CD4-positive, alpha-beta T cell (primary cell): ENCODE data around the gene CELA3B. TPM values are rescaled to one million over a fixed set of nuclear protein-coding genes. Genes with fewer than 3 reads are reported as not detected.
A peak's percentile ranks its signal among the peaks of the same experiment; 100 is the strongest.
"Not testable (repeated sequence)": the region's sequence is repeated elsewhere in the genome, so short reads cannot be mapped to it uniquely, and the experiment has no call there.

Experiments used
- ATAC-seq: fragments of 200-7000 bp; cut with Tn5 transposase; one replicate; pipeline ENCODE4 v1.10.0; 2022; ENCODE audit warnings: mild to moderate bottlenecking; ENCODE audit not compliant: poor library complexity
- CTCF ChIA-PET: fragments of 350-600 bp; sonication (Branson Sonifier 250); formaldehyde crosslinking; loops from one replicate; lab custom pipeline; 2021; ENCODE audit warnings: antibody characterized with exemption, inconsistent platforms; lab: Charles Lee
- POLR2A ChIA-PET: fragments of 350-600 bp; sonication (Branson Sonifier 250); formaldehyde crosslinking; loops from one replicate; lab custom pipeline; 2021; ENCODE audit warnings: antibody characterized with exemption, inconsistent platforms; lab: Charles Lee
- DNase-seq, 14 experiments: peaks; one replicate each; pipeline ENCODE4 v3.0.0-alpha.2; 2013 to 2020; ENCODE audit warnings: mixed read lengths in 2 of 14
- H3K27ac ChIP-seq, 2 donors: one replicate each; pipeline versions ENCODE4 v1.5.1 to v1.7.0; 2013; ENCODE audit warnings: low read length in 2 of 2, low read depth in 1 of 2, mild to moderate bottlenecking in 1 of 2
- H3K27me3 ChIP-seq, 2 experiments: 1 replicate in 1 of 2; 2 replicates in 1 of 2; pipeline versions ENCODE4 v1.6.1 to v1.7.0; 2013; ENCODE audit warnings: low read length in 2 of 2, control low read depth in 1 of 2, mild to moderate bottlenecking in 1 of 2, moderate library complexity in 1 of 2; ENCODE audit not compliant: insufficient read depth in 2 of 2, control insufficient read depth in 1 of 2
- H3K36me3 ChIP-seq: one replicate; pipeline ENCODE4 v1.6.1; 2013; ENCODE audit warnings: low read length, control low read depth; ENCODE audit not compliant: insufficient read depth
- H3K4me1 ChIP-seq: one replicate; pipeline ENCODE4 v1.6.1; 2013; ENCODE audit warnings: low read length, control low read depth; ENCODE audit not compliant: insufficient read depth
- H3K4me3 ChIP-seq: one replicate; pipeline ENCODE4 v1.5.1; 2013; ENCODE audit warnings: mild to moderate bottlenecking, low read length, moderate library complexity
- H3K9me3 ChIP-seq, 2 experiments: 1 replicate in 1 of 2; 2 replicates in 1 of 2; pipeline versions ENCODE4 v1.6.1 to v1.7.0; 2013; ENCODE audit warnings: low read length in 2 of 2, mild to moderate bottlenecking in 2 of 2, control low read depth in 1 of 2, moderate library complexity in 1 of 2; ENCODE audit not compliant: control insufficient read depth in 1 of 2, insufficient read depth in 1 of 2
- H3K27ac Mint-ChIP-seq: one replicate; pipeline ENCODE4 v1.8.0; 2020; ENCODE audit warnings: mixed read lengths
- H3K27me3 Mint-ChIP-seq: one replicate; pipeline ENCODE4 v1.8.0; 2021; ENCODE audit warnings: mixed read lengths
- H3K36me3 Mint-ChIP-seq: one replicate; pipeline ENCODE4 v1.8.0; 2021; ENCODE audit warnings: low read depth, mixed read lengths
- H3K4me1 Mint-ChIP-seq: one replicate; pipeline ENCODE4 v1.8.0; 2021; ENCODE audit warnings: low read depth, mixed read lengths
- H3K4me3 Mint-ChIP-seq: one replicate; pipeline ENCODE4 v1.8.0; 2020; ENCODE audit warnings: mild to moderate bottlenecking, mixed read lengths
- H3K9me3 Mint-ChIP-seq: one replicate; pipeline ENCODE4 v1.8.0; 2020; ENCODE audit warnings: mixed read lengths
- intact Hi-C, 2 experiments: fragments of 100-400 bp; cut with DNase I in 1 of 2; cut with micrococcal nuclease in 1 of 2; formaldehyde crosslinking; loops; one replicate each; pipeline versions ENCODE4 v1.15.1 to v1.9.0; 2023 to 2025; cut with DNase I, micrococcal nuclease
- total RNA-seq, 174 experiments: library from RNA in 2 of 174; stranded (reverse) in 2 of 174; gene quantifications; one replicate each; pipeline ENCODE4 v1.2.3 and lab custom pipeline; 2021 to 2026
- TF ChIP-seq, protein P1 (sequence below): fragments of 200-600 bp; IDR thresholded peaks from one replicate; pipeline ENCODE4 v1.8.0; 2022; ENCODE audit warnings: antibody characterized with exemption, mild to moderate bottlenecking

The CELA3B gene
- total RNA-seq, 2 experiments from 2014 or later: not detected

DNA sequence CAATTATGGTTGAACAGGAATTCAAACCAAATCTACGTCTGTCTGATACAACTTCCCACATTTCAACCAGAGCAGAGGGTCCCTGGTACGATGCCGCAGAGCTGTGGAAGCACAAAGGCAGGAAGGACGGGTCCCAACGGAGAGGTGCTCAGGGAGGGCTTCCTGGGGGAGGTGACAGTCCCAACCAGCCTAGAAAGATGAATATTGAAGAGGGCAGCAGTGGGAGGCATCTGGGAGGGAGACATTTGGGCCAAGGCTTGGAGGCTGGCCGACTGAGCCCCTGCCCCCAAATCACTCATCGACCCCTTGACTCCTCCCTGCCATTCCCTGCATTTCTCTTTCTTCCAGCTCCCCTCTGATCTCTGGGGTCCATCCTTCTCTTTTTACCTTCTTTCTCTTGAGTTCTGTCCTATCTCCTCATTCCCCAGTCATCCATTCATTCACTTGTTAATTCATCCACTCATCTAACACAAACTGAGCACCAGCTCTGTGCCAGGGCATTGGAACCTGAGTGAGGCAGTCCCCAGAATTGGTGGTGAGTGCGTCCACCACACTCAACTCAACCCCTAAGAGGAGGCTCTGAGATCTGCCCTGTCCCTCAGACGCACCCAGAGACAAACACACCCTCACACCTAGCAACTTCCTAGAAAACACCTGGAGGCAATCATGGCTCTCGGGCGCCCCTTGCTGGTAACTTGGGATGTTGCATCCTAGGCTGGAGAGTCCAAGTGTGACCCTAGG, 13.2 kb upstream of the CELA3B start:
- H3K4me3 Mint-ChIP-seq: no peak overlapping the region
- H3K27me3 Mint-ChIP-seq: peaks cover 2% of the 10 kb centered on the region
- H3K27ac Mint-ChIP-seq: peak overlapping the region; percentile 25
- peak; percentile 70 to 90 (median 82) for DNase-seq
- Histone ChIP-seq H3K4me3 (no peak overlapping the region), H3K27ac (no peak overlapping the region), H3K36me3 (no peaks in the 10 kb centered on the region), H3K27me3 (no peaks in the 10 kb centered on the region), H3K4me1 (peaks cover 10% of the 10 kb centered on the region), H3K9me3 (no peaks in the 10 kb centered on the region)
- CTCF ChIA-PET: interaction anchor here (0.6 kb wide), 1 partner anchor 1312 kb away, joined by 3 read pairs; no protein-coding TSS in a partner anchor
- peak; percentile 98 for ATAC-seq
- H3K4me1 Mint-ChIP-seq: peaks cover 21% of the 10 kb centered on the region
- POLR2A ChIA-PET: interaction anchor here (1.3 kb wide), 1 partner anchor 76 kb away, joined by 3 read pairs; no protein-coding TSS in a partner anchor
- H3K9me3 Mint-ChIP-seq: no peaks in the 10 kb centered on the region
- TF ChIP-seq, protein P1, sequence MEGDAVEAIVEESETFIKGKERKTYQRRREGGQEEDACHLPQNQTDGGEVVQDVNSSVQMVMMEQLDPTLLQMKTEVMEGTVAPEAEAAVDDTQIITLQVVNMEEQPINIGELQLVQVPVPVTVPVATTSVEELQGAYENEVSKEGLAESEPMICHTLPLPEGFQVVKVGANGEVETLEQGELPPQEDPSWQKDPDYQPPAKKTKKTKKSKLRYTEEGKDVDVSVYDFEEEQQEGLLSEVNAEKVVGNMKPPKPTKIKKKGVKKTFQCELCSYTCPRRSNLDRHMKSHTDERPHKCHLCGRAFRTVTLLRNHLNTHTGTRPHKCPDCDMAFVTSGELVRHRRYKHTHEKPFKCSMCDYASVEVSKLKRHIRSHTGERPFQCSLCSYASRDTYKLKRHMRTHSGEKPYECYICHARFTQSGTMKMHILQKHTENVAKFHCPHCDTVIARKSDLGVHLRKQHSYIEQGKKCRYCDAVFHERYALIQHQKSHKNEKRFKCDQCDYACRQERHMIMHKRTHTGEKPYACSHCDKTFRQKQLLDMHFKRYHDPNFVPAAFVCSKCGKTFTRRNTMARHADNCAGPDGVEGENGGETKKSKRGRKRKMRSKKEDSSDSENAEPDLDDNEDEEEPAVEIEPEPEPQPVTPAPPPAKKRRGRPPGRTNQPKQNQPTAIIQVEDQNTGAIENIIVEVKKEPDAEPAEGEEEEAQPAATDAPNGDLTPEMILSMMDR: peak; percentile 96
- H3K36me3 Mint-ChIP-seq: no peaks in the 10 kb centered on the region
- intact Hi-C loops: loop anchor here (1.0 to 10.0 kb wide), 7 partner anchors 59 to 455 kb away; partner anchors contain the start of gene USP48 (in 1 of the 2)

DNA sequence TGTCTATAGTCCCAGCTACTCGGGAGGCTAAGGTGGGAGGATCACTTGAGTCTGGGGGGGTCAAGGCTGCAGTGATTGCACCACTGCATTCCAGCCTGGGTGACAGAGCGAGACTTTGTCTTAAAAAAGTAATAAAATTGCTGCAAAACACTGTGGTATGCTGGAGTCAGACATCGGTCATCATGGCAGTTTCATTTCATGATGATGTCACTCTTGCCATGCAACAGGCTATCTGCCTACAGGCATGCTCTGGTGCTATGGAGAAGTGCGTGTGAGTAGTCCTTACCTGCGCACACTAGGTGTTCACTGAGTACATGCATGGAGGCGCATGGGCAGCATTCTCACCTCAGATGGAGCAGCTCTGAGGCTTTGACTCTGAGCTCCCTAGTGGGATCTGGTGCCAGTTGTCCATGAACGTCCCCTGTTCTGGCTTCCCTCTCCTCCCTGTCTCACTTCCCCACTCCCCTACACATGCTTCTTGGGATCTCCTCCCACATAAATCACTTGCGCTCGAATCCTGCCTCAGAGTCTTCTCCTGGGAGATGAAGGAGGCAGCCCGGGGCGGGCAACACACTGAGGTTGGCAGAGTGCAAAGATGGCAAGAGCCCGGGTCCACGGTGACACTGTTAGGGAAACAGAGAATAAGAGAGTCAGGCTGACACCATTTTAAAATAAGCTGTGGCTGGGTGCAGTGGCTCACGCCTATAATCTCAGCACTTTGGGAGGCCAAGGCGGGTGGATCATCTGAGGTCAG, 10.4 kb upstream of the CELA3B start:
- no peaks in the 10 kb centered on the region for H3K36me3 Mint-ChIP-seq
- peaks cover 6% of the 10 kb centered on the region for H3K4me1 ChIP-seq
- no peaks in the 10 kb centered on the region for H3K27me3 ChIP-seq
- ChIA-PET CTCF (no interaction called here), POLR2A (no interaction called here)
- no peaks in the 10 kb centered on the region for H3K9me3 ChIP-seq
- intact Hi-C loops: loop anchor here in 1 of 2 experiments (10.0 kb wide), 2 partner anchors 58 to 262 kb away; no protein-coding TSS in a partner anchor
- TF ChIP-seq, protein P1: no peak
- H3K4me3 ChIP-seq: no peak overlapping the region
- ATAC-seq (no peak), DNase-seq (no peak)
- no peak overlapping the region for H3K27ac Mint-ChIP-seq
- peaks cover 14% of the 10 kb centered on the region for H3K4me1 Mint-ChIP-seq
- no peak overlapping the region for H3K4me3 Mint-ChIP-seq
- H3K27ac ChIP-seq: no peak overlapping the region
- H3K36me3 ChIP-seq: no peaks in the 10 kb centered on the region
- H3K9me3 Mint-ChIP-seq: no peaks in the 10 kb centered on the region
- peaks cover 3% of the 10 kb centered on the region for H3K27me3 Mint-ChIP-seq

GRCh38 chr1:21967216-21967615, 9.6 kb upstream of the CELA3B start:
- H3K27ac Mint-ChIP-seq, H3K4me3 ChIP-seq, H3K9me3 Mint-ChIP-seq, POLR2A ChIA-PET, H3K4me3 Mint-ChIP-seq, H3K36me3 ChIP-seq, H3K27ac ChIP-seq, H3K27me3 ChIP-seq, H3K27me3 Mint-ChIP-seq, H3K36me3 Mint-ChIP-seq, CTCF ChIA-PET, H3K4me1 ChIP-seq, DNase-seq, ATAC-seq, H3K9me3 ChIP-seq: not testable (repeated sequence)
- peaks cover 12% of the 10 kb centered on the region for H3K4me1 Mint-ChIP-seq
- intact Hi-C loops: loop anchor here in 1 of 2 experiments (10.0 kb wide), 2 partner anchors 58 to 262 kb away; no protein-coding TSS in a partner anchor

- H3K27me3 Mint-ChIP-seq, H3K9me3 ChIP-seq, H3K36me3 Mint-ChIP-seq, H3K4me3 ChIP-seq, H3K4me1 ChIP-seq, CTCF ChIA-PET, POLR2A ChIA-PET, ATAC-seq, DNase-seq, H3K36me3 ChIP-seq, H3K9me3 Mint-ChIP-seq, H3K27ac ChIP-seq, H3K4me3 Mint-ChIP-seq, H3K27ac Mint-ChIP-seq, H3K4me1 Mint-ChIP-seq, H3K27me3 ChIP-seq: not testable (repeated sequence)
- intact Hi-C loops: loop anchor here in 1 of 2 experiments (10.0 kb wide), 2 partner anchors 56 to 264 kb away; no protein-coding TSS in a partner anchor
Observed at GRCh38 chr1:21969066-21969465, 7.8 kb upstream of the CELA3B start.

- H3K4me3 ChIP-seq, H3K36me3 Mint-ChIP-seq, H3K4me1 Mint-ChIP-seq, H3K27ac ChIP-seq, H3K9me3 Mint-ChIP-seq, CTCF ChIA-PET, H3K36me3 ChIP-seq, ATAC-seq, DNase-seq, POLR2A ChIA-PET, H3K4me3 Mint-ChIP-seq, H3K4me1 ChIP-seq, H3K9me3 ChIP-seq, intact Hi-C loops, H3K27ac Mint-ChIP-seq, H3K27me3 Mint-ChIP-seq, H3K27me3 ChIP-seq: not testable (repeated sequence)
Observed at GRCh38 chr1:21970523-21970922, 6.3 kb upstream of the CELA3B start.
